ENCODE data around the gene PREX1. TPM values are rescaled to one million over a fixed set of nuclear protein-coding genes. Genes with fewer than 3 reads are reported as not detected.
A peak's percentile ranks its signal among the peaks of the same experiment; 100 is the strongest.

Gene PREX1
- total and polyA plus RNA-seq, 10 donors: 36.7 to 279 (median 157) TPM

- no peak overlapping the region for H3K27ac ChIP-seq
- no peaks in the 10 kb centered on the region for H3K9me3 ChIP-seq
- H3K4me3 ChIP-seq: no peak overlapping the region
- TF ChIP-seq POLR2A (IDR thresholded peaks at IDR 0.05) (no peak), POLR2AphosphoS5 (IDR thresholded peaks at IDR 0.05) (peak in 1 of 3 donors; percentile 46), CTCF (IDR thresholded peaks at IDR 0.05 in 8 of 11, conservative IDR thresholded peaks at IDR 0.05 in 3 of 11) (no peak)
- 71 to 89% (median 81%) methylated on average over 13 to 16 of the region's 16 CpGs for WGBS, 5 donors
- DNase-seq: no peak
- H3K36me3 ChIP-seq: peaks cover 10 to 100% (median 99%) of the 10 kb centered on the region in 6 donors
- peaks cover 0 to 7% (median 4%) of the 10 kb centered on the region in 6 donors for H3K4me1 ChIP-seq
- H3K27me3 ChIP-seq (replicated peaks in 1 of 7): no peaks in the 10 kb centered on the region
- intact Hi-C loops (cut with DNase I; ENCODE audit: low total_unique reads): no loop called here
These were observed 174.7 kb downstream of the PREX1 start for GRCh38 chr20:48652961-48653705.

GRCh38 chr20:48651960-48652359 lies 175.8 kb downstream of the PREX1 start:
- peaks cover 8 to 100% (median 99%) of the 10 kb centered on the region in 6 donors for H3K36me3 ChIP-seq
- TF ChIP-seq POLR2A (IDR thresholded peaks at IDR 0.05) (no peak), POLR2AphosphoS5 (IDR thresholded peaks at IDR 0.05) (no peak), CTCF (IDR thresholded peaks at IDR 0.05 in 8 of 11, conservative IDR thresholded peaks at IDR 0.05 in 3 of 11) (no peak)
- 95 to 97% (median 96%) methylated on average over 11 of the region's 11 CpGs for WGBS, 5 donors

GRCh38 chr20:48651271-48651670 lies 176.5 kb downstream of the PREX1 start:
- Histone ChIP-seq H3K4me3 (no peak overlapping the region), H3K36me3 (peaks cover 4 to 100% (median 99%) of the 10 kb centered on the region in 6 donors), H3K9me3 (no peaks in the 10 kb centered on the region), H3K27ac (no peak overlapping the region), H3K4me1 (no peaks in the 10 kb centered on the region), H3K27me3 (replicated peaks in 1 of 7) (no peaks in the 10 kb centered on the region)
- TF ChIP-seq CTCF (IDR thresholded peaks at IDR 0.05 in 8 of 11, conservative IDR thresholded peaks at IDR 0.05 in 3 of 11) (no peak), POLR2AphosphoS5 (IDR thresholded peaks at IDR 0.05) (peak in 1 of 3 donors; percentile 72)
- intact Hi-C loops (cut with DNase I; ENCODE audit: low total_unique reads): no loop called here
- peak; percentile 56 for DNase-seq
- 90 to 98% (median 95%) methylated on average over 14 of the region's 14 CpGs for WGBS, 5 donors

More at GRCh38 chr20:48651960-48652359, 175.8 kb downstream of the PREX1 start:
- no peaks in the 10 kb centered on the region for H3K9me3 ChIP-seq
- H3K27ac ChIP-seq: no peak overlapping the region
- intact Hi-C loops (cut with DNase I; ENCODE audit: low total_unique reads): no loop called here
- no peaks in the 10 kb centered on the region for H3K27me3 ChIP-seq (replicated peaks in 1 of 7)
- no peaks in the 10 kb centered on the region for H3K4me1 ChIP-seq
- no peak overlapping the region for H3K4me3 ChIP-seq
- DNase-seq: no peak

GRCh38 chr20:48649868-48650267 lies 177.9 kb downstream of the PREX1 start:
- peak; percentile 53 for DNase-seq
- H3K4me3 ChIP-seq: no peak overlapping the region
- intact Hi-C loops (cut with DNase I; ENCODE audit: low total_unique reads): no loop called here
- H3K36me3 ChIP-seq: peaks cover 6 to 100% (median 100%) of the 10 kb centered on the region in 6 donors
- no peak overlapping the region for H3K27ac ChIP-seq
- no peaks in the 10 kb centered on the region for H3K4me1 ChIP-seq
- no peaks in the 10 kb centered on the region for H3K27me3 ChIP-seq (replicated peaks in 1 of 7)
- TF ChIP-seq CTCF (IDR thresholded peaks at IDR 0.05 in 8 of 11, conservative IDR thresholded peaks at IDR 0.05 in 3 of 11): no peak
- TF ChIP-seq POLR2A (IDR thresholded peaks at IDR 0.05): no peak
- peak in 1 of 3 donors; percentile 34 for TF ChIP-seq POLR2AphosphoS5 (IDR thresholded peaks at IDR 0.05)
- WGBS, 5 donors: 90 to 98% (median 97%) methylated on average over 9 of the region's 9 CpGs
- no peaks in the 10 kb centered on the region for H3K9me3 ChIP-seq

Data from spleen (tissue), 11 donors.